ENCODE measurements around the gene CARMIL1.

CARMIL1 gene

DNA sequence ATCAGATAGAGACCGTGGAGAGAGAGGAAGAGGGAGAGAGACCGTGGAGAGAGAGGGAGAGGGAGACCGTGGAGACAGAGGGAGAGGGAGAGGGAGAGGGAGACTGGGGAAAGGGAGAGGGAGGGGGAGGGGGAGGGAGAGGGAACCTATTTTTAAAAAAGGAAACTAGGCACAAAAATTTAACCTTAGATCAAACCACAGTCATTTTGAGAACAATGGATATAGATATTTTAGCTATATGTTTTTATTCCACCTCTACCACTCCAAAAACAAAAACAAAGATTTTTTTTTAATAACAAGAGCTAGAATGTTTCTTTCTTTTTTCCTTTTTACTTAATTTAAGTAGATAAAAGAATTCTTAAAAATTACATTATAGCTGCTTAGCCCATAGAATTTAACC, 307.8 kb downstream of the CARMIL1 start:
- DNase-seq: no peak

DNA sequence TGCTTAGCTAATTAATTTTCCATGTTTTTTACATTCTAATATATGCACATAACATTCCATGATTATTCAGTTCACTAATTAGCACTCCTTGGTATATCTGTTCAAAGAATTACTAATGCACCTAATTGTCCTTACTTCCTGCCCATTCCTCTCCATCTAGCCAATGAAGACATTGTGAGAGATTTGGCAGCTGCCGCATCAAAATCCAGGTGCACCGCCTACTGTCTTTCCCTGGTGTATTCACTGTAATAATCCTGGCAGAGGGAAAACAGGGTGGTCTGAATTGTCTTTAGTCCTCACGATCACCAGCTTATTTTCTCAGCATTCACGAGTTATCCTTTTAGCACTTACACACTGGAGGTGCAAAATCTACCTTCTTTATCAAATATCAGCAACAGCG, 311.8 kb downstream of the CARMIL1 start:
- no peak for DNase-seq

DNA sequence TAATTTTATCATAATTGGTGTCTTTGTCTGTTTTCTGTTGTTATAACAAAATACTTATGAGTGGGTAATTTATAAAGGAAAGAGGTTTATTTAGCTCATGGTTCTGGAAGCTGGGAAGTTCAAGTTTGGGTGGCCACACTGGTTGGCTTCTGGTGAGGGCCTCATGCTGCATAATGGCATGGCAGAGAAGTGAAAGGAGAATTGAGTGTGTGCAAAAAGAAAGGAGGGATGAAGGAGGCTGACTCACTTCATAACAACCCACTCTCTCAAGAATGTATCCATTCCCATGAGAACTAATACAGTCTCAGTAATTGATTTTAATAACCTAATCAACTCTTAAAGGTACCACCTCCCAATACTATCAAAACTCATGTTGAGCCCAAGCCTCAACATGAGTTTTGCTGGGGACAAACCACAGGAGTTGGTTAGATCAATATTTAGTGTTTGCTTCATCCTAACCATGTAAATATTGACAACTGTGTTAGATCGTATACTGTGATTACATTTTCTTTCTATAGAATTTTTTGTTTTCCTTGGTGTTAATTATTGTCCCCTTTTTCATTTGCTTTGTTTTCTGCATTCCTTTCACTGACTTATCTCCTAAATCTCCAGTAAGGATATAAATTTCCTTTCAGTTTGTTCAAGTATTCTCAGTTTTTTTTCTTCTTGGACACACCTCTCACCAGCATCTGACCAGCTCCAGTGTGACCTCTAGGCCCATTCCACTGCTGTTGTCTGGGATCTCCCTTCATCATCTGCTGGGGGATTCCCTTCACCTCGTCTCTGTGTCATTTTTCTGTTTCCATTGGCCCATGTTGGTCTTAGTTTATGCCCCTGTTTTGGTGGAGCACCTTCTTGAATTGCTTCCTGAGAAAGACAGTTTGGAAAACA, 318.0 kb downstream of the CARMIL1 start:
- no peak for DNase-seq

DNA sequence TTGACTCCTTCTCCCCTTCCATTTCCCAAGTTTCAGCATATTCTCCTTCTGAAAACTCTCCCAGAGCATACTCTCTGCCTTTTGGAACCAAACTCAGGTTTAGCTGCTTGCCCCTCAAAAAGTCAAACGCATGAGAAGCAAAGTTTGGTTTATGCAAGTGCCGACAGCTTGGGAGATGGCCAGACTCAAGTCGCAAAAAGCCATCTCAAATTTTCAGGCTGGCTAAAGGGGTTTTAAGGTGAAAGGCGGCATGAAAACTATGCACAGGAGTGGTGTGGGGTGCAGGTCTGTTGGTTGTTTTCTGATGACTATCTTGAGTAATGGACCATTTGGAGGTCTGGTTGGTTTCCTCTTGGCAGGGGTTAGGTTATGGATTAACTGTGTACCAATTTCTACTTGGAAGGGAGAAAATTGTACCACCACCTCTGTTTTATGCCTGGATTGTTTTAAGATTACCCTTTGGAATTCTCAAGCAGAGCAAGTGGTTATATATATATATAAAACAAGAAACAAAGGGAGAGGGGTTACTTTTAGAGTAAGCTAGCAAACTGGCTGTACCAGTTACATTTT, 320.4 kb downstream of the CARMIL1 start:
- no peak for DNase-seq

DNA sequence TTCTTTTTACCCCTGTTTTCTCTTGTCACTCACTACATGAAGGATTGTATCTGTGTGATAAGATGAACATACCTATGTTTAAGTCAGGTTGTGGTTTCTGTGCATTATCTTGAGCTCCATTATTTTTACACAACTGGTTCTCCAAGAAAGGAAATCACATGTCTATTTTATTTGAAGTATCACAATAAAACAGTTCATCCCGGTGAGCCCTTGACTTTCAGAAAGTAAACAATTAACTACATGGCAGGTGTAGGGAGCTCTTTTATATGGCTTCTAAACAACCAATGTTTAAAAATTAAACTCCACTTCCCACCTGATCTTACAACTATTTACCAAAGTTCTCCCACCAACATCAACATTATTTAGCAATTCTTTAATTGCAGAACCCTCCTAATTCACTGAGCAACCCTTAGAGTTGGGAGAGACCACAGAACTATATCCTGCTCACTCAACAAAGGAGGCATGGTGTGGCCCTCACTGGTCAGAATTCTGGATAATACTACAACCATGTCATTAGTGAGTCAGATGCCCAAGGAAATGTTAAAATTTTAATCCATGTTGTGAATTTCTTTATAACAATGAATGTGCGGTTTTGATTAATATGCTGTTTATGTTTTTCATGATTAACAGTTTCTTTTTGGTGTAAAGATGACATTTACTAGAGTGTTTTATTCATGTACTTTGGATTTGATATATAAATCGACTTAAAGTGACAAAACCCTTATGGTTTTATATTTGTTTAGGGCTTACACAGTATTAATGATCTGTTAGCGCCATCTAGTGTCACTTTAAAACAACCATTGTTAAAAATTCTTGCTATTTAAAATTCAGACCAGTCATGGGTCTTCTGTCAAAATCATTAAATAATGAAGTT, 322.9 kb downstream of the CARMIL1 start:
- DNase-seq: peak; percentile 12

DNA sequence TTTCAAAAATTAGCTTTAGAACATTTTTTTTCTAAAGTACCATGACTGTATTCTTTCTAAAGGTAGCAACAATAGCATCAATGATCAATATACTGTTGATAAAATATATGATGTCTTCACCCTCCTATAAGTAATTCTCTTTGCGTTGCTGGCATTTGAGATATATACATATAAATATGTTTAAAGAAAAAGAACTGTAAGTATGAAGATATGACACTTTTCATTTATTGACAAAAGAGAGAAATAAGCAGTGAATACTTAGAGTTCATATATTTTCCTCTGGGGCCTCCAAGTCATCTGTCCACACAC, 323.5 kb downstream of the CARMIL1 start:
- DNase-seq: no peak

DNA sequence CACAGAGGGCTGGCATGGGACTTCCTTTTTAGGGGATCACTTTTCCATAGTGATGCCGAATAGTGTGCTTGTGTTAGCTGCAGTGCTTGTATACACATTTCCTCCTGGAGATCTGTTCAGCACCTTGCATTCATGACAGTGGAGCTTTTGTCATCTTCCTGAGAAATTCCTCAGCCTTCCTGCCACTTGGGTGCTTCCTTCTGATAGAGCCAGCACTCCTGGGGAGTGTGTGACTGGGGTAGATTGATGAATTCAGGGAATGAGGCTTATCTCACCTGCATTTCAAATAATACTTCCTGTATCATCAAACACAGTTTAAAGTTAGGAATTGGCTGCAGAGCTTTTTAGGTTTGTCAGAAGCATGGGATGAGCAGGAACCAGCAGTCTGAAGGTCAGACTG, 324.1 kb downstream of the CARMIL1 start:
- no peak for DNase-seq

DNA sequence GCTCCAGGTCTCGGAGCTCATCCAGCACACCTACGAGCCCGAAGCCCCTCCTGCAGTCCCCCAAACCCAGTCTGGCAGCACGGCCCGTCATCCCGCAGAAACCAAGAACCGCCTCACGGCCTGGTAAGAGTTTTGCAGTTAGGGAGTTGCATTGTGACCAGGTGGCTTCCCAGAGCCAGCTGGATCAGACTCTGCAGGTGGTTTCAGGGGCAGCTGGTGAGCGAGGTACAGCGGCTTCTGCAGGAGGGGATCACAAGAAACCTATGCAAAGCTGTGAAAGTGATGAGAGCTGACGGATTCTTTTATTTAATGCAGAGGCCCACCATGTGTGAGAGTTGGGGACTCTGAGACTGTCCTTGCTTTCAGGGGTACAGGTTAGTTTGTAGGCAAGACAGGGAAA, 327.0 kb downstream of the CARMIL1 start:
- DNase-seq: no peak

DNA sequence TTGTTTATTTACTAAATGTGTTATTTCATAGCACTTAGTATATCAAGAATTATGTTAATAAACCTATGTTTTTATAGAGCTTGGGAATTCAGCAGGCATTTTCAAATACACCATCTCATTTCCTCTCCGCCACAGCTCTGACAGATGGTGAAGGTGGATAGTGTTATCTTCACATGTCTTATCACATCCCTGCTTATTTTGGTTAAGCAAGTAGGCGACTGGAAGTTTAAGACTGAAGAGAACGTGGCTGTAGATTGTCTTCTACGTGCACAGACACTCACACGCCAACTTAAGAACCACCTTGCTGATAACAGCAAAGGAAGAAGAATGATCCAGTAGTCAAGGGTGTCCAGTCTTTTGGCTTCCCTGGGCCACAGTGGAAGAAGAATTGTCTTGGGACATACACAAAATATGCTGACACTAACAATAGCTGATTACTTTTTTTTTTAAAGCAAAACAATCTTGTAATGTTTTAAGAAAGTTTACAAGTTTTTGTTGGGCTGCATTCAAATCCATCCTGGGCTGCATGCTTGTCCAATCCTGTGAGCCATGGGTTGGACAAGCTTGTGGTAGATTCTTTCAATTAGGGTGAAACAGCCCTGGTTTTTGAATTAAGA, 329.5 kb downstream of the CARMIL1 start:
- no peak for DNase-seq

DNA sequence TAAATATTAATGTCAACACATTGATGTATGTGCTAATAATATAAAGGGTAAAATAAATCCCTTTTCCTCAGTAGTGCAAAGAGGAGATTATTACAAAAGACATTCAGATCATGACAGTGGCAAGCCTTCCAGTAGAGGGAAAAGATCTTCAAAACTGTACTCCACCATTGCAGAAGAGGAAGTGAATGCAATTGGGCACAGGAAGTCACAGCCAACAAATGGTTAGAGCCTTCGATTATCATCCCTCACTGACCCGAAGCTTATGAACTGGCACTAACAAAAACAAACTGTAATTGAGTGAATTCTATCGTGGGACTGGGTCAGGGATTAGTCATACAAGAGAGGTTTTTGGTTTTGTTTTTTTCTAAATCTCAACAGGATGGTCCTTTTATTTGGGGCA, 333.5 kb downstream of the CARMIL1 start:
- no peak for DNase-seq

DNA sequence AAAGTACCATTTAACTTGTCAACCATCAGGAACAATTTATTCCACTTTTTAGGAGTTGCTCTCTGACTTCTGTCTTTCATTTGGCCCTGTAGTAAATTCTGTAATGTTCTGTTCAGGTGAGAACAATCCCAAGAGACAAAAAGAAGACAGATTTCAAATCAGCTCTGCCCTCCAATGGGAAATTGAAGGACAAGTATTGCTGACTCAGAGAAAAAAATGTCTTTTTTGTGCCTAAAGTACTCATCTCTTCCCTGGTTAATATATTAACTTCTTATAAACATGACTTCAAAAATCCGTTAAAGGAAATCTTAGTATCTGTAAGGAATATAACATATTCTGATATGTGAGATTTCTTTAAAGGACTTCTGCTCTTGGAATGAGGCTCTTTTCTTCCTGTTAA, 334.2 kb downstream of the CARMIL1 start:
- DNase-seq: no peak

DNA sequence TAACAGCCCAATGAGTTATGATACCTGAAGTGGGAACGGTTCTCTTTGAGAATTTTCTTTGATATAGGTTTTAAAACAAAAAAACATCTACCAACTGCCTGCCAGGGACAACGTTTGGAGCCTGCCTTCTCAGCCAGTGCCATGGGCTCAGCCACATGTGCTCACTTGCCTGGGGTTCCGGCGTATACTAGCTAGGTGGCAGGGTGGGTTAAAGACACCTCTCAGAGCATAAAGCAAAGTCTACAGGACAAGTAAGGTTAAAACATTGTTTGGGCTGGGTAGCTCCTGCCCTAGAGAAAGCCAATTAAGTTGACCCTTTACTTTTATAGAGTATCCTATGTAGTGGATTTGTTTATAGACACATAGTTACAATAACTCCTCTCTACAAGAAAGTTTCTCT, 334.9 kb downstream of the CARMIL1 start:
- DNase-seq: no peak

DNA sequence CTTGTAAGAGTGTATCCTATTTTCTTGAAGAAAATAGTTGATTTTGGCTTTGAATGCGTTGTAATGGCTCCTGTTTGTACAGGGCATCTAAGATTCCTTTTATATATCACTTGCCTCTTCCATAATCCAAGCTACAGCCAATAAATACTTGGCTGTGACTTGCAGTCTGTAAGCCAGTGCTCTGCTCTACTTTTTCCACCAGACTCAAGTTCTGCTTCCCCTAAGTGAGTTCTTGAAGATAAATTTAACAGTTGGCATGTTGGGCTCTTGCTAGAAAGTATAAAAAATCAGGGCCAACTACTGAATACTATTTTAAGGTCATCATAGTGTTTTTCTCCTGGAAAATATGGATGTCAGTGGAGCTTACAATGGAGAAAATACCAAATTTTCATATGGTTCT, 336.3 kb downstream of the CARMIL1 start:
- DNase-seq: no peak

DNA sequence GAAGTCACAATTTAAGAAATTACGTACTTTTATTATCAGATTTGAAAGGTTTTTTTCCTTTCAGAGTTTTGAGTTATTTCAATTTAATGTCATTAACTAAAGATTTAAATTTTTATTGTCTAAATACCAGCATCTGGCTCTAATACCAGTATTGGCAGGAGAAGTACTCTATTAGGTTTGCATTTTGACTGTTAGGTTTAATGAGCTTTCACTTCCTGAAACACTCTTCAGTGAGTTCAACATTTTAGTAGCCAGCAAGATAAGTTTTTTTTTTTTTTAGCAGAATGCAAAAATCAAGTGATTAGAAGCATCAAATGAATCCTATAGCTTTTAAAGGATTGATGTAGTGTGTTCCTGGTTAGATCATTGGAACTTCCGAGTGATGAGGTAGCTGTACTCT, 338.8 kb downstream of the CARMIL1 start:
- DNase-seq: no peak

DNA sequence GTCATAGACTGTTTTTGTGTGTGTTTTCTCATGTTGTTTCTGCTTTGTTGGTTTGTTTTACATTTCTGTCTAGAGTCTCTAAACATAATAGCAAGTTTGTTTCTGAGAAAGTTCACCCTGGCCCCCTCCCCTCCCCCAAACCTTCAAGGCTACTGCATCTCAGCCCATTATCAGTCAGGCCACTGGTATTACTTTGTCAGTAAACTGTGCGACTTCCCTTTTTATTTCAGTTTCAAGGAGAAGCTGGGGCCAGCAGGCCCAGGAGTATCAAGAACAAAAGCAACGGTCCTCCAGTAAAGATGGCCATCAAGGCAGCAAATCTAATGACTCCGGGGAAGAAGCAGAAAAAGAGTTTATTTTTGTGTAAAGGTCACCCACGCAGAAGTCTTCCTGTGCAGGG, 340.0 kb downstream of the CARMIL1 start:
- no peak for DNase-seq

DNA sequence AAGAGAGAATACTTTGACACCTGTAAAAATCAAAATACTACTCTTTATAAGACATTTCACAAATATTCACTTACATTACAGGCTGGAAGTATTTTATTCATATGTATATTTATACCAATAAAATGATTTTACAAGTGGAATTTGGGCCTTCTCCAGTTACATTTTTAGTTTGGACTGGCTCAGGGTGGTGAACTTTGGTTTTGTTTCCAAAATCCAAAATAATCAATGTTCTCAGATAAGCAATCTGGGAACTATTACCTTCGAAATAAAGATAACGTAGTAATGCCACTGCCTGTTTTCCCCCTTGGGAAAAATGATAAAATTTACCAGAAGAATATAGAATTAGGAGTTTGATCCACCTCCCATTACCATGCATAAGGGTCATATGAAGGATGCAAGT, 341.2 kb downstream of the CARMIL1 start:
- no peak for DNase-seq

DNA sequence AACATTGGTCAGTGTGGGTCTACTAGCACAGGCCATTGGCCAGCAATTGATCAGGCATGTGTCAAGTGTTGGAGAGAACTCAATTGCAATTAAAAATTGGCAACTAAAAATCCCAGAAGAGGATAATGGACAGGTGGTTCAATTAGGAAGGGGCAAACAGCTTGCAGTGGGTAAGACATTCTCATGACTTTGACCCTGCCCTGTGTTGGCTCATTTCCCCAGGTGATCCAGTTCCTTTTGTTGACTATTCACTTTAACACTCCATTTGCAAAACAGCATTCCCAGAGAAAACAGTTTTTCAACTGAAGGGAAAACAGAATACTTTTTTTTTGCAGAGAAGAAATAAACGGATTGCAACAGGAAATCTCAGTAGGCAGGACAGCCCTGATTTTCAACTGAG, 343.9 kb downstream of the CARMIL1 start:
- DNase-seq: no peak

DNA sequence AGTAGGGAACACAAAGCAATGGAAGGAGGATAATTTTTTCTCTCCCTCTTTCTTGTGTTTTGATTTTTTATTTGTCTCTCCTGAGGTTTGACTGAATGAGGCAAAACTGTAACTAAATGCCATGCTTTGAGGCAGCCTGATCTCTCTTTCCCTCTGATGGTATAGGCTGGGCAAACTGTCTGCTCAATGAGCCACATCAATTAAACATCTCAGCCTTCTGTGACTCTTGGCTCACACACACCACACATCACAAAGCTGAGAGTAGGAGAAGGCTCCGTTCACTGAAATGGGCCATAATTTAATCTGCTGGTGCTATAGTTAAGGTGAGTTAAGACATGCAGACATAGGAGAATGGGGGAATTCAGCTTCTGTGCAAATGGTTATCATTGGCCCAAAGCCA, 344.7 kb downstream of the CARMIL1 start:
- DNase-seq: no peak

DNA sequence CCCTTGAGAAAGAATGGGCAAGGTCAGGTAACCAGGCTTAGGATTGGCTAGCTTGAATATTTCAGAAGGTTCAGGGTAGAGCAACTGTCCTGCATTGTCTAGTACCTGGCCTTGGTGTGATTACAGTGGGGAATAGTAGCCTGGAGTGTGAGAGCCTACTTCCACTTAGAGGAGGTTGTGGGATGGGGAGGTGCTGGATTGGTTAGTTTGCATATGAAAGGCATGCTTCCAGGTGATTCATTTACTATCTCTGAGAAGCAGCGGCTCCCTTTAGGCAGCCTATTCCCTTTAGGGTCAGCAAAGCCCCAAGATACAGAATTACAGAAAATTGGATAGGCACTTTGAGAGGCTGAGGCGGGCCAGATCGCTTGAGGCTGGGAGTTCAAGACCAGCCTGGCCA, 347.8 kb downstream of the CARMIL1 start:
- no peak for DNase-seq

DNA sequence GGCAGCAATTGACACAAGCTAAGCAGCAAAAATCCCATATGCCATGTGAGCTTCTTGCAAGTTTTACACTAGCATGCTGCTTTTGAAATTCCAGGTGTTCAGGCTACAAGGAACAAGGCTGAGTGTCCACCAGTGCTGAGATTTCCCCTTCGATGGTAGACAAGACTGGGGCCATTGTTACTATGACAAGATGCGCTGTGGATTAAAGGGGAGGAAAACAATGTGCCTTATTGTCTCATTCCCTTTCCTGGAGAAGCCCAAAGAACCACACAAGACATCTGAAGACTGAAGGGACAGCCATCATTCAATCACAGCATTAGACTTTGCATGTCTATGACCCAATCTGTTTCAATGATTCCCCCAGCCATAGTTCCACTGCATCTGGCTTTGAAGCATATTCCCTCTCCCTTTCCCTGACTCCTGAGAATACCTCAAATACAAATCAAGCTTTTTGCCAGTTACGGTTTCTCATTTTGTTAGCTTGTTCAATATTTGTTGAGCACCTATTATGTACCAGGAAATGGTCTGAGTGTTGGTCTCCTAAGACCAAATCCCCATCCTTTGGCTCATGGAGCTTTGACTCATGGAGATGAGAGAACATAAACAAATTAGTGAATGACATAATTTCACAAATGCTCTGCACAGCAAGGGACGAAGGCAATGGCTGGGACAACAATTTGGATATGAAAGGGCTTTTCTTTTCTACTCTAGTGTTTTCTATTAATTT, 349.5 kb downstream of the CARMIL1 start:
- DNase-seq: no peak

DNA sequence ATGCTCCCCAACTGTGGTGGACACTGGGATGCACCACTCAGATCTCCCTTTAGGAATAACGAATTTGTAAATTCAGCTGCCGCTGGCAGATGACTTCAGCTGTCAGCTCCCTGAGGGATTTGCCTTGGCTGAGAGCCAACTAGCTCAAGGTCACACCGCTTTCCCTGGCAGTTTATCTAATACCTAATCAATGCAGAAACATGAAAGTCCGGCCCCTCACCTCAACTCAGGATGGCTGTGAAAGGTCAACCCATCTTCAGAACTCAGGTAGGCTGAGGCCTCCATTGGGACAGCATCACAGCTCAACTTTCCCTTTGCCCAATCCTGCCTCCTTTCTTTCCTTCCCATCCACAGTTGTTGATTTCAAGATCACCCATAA, 350.0 kb downstream of the CARMIL1 start:
- no peak for DNase-seq

DNA sequence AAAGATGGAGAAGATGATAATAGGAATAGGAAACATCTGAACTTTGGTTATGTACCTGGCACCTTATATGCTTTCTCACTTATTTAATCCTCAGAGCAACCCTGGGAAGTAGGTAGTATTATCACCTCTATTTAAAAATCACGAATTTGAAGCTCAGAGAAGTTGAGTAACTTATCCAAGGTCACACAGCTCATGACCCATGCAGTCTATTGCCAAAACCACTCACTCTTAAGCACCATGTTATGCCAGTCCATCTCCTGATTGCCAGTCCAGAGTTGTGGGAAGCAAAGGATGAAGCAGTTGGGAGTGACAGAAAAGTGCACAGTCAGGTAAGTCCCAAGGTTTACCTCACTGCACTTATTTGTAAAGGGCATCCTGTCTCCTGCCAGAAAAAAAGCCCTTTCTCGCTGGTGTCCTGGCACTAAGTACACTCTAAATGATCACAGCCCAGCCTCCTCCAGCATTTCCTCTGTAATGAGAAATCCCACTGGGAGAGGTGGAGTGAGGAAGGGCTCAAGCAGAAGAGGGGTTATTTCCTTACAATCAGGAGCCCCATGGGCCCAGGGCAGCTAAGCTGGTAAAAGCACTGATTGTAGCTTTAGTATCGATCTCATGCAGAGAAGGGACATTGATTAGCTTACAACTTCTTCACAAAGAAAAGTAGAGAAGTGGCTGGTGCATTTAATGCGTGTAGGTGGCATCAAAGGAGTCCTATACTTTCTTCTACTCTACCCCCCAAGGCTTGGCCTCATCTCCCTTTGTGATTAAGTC, 351.5 kb downstream of the CARMIL1 start:
- no peak for DNase-seq
